ENCODE results near the gene TMTC2. TPM values are rescaled to one million over a fixed set of nuclear protein-coding genes. Genes with fewer than 3 reads are reported as not detected.

The TMTC2 gene
- total RNA-seq, 1 donor from 2014 or later: 20.2 TPM

GRCh38 chr12:83089575-83089974 lies 402.9 kb downstream of the TMTC2 start:
- no peak for DNase-seq (ENCODE audit: extremely low spot score, unreplicated experiment)
- H3K27ac Mint-ChIP-seq (ENCODE audit: unreplicated experiment): no peak overlapping the region
- H3K4me1 Mint-ChIP-seq (ENCODE audit: unreplicated experiment): no peaks in the 10 kb centered on the region
- H3K27me3 Mint-ChIP-seq (ENCODE audit: unreplicated experiment): no peaks in the 10 kb centered on the region
- H3K36me3 Mint-ChIP-seq (ENCODE audit: unreplicated experiment): peaks cover 10% of the 10 kb centered on the region
- H3K4me3 Mint-ChIP-seq (ENCODE audit: unreplicated experiment): no peak overlapping the region
- H3K9me3 Mint-ChIP-seq (ENCODE audit: unreplicated experiment): peaks cover 10% of the 10 kb centered on the region
- TF ChIP-seq CTCF (IDR thresholded peaks at IDR 0.05): no peak

DNA sequence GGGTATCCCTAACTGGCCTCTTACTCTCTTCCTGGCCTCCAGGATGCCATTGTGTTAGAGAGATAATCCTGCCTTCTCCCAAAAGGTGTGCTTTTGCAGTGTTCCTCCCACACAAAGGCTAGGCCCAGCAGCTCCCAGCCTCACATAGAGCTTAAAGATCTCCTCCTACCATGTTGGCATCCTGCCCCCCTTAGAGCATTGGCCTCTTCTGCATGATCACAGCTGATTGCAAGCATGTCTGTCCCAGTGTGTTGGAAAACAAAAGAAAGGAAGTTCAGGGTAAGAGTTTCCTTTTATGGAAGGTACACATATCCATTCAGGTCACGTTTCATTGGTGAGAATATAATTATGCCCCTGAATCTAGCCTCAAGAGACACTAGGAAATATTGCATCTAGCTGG lies 405.4 kb downstream of the TMTC2 start:
- H3K4me1 Mint-ChIP-seq (ENCODE audit: unreplicated experiment): no peaks in the 10 kb centered on the region
- H3K36me3 Mint-ChIP-seq (ENCODE audit: unreplicated experiment): peaks cover 12% of the 10 kb centered on the region
- no peak for DNase-seq (ENCODE audit: extremely low spot score, unreplicated experiment)
- no peak overlapping the region for H3K4me3 Mint-ChIP-seq (ENCODE audit: unreplicated experiment)
- TF ChIP-seq CTCF (IDR thresholded peaks at IDR 0.05): no peak
- peaks cover 5% of the 10 kb centered on the region for H3K9me3 Mint-ChIP-seq (ENCODE audit: unreplicated experiment)
- no peak overlapping the region for H3K27ac Mint-ChIP-seq (ENCODE audit: unreplicated experiment)
- no peaks in the 10 kb centered on the region for H3K27me3 Mint-ChIP-seq (ENCODE audit: unreplicated experiment)

- Mint-ChIP-seq H3K27me3 (ENCODE audit: unreplicated experiment) (no peaks in the 10 kb centered on the region), H3K4me1 (ENCODE audit: unreplicated experiment) (no peaks in the 10 kb centered on the region), H3K9me3 (ENCODE audit: unreplicated experiment) (peaks cover under 1% of the 10 kb centered on the region), H3K36me3 (ENCODE audit: unreplicated experiment) (peaks cover 10% of the 10 kb centered on the region), H3K4me3 (ENCODE audit: unreplicated experiment) (no peak overlapping the region), H3K27ac (ENCODE audit: unreplicated experiment) (no peak overlapping the region)
- TF ChIP-seq CTCF (IDR thresholded peaks at IDR 0.05): no peak
- no peak for DNase-seq (ENCODE audit: extremely low spot score, unreplicated experiment)
These were observed 405.9 kb downstream of the TMTC2 start for GRCh38 chr12:83092606-83093005.

DNA sequence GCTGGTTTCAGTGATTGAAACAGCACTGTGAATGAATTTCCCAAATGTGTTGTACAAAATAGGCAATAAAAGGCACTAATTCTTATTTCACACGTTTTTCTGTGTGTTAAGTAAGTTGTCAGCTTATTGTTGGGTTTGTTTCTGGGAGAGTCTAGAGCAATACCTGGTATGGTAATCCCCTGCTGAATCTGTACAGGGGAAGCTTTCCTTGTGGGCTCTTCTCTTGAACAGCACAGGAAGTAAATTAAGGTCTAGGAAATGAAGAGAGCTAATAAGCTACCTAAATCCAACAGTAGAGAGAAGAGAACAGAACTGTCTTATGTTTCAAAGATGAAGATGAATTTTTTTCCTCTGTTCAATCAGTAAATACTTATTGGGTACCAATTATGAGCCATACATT lies 406.7 kb downstream of the TMTC2 start:
- Mint-ChIP-seq H3K4me1 (ENCODE audit: unreplicated experiment) (no peaks in the 10 kb centered on the region), H3K27ac (ENCODE audit: unreplicated experiment) (no peak overlapping the region), H3K9me3 (ENCODE audit: unreplicated experiment) (no peaks in the 10 kb centered on the region), H3K36me3 (ENCODE audit: unreplicated experiment) (peaks cover 10% of the 10 kb centered on the region), H3K27me3 (ENCODE audit: unreplicated experiment) (no peaks in the 10 kb centered on the region), H3K4me3 (ENCODE audit: unreplicated experiment) (no peak overlapping the region)
- no peak for DNase-seq (ENCODE audit: extremely low spot score, unreplicated experiment)
- no peak for TF ChIP-seq CTCF (IDR thresholded peaks at IDR 0.05)

DNA sequence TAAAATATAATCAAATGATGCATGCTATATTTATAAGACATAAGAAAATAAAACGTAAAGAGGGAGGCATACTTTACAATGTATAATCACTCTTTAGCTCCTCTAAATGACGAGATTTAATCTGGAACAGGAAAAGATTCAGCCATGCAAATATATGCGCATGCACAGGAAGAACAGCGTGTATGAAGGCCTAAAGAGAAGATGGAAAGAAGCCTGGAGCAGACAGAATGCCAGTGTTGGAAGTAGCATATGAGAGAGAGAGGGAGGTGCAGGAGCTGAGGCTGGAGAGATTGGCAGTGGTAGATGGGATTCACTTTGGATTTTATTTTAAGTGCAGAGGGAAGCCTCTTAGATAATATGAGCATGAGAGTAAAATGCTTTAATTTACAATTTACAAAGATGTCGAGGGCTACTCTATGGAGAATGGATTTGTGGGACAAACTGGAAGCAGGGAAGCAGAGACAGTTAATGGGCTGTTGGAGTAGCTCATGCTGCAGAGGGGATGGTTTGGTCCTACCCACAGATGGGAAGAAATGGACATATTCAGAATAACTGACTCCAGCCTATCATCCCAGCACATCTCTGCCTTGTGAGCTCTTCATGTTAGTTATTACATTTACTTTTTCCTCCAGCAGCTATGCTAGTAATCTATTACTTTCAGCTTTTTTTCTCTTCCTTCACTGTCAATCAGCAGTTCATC lies 411.1 kb downstream of the TMTC2 start:
- TF ChIP-seq CTCF (IDR thresholded peaks at IDR 0.05): no peak
- no peaks in the 10 kb centered on the region for H3K27me3 Mint-ChIP-seq (ENCODE audit: unreplicated experiment)

More for the DNA sequence above, 411.1 kb downstream of the TMTC2 start:
- H3K4me1 Mint-ChIP-seq (ENCODE audit: unreplicated experiment): peaks cover 5% of the 10 kb centered on the region
- no peak overlapping the region for H3K4me3 Mint-ChIP-seq (ENCODE audit: unreplicated experiment)
- no peaks in the 10 kb centered on the region for H3K9me3 Mint-ChIP-seq (ENCODE audit: unreplicated experiment)
- DNase-seq (ENCODE audit: extremely low spot score, unreplicated experiment): no peak
- peaks cover 7% of the 10 kb centered on the region for H3K36me3 Mint-ChIP-seq (ENCODE audit: unreplicated experiment)
- no peak overlapping the region for H3K27ac Mint-ChIP-seq (ENCODE audit: unreplicated experiment)

All from osteocyte (in vitro differentiated cells).